Measurements from ENCODE around the gene CACNA1C. TPM values are rescaled to one million over a fixed set of nuclear protein-coding genes. Genes with fewer than 3 reads are reported as not detected.
"Not testable (repeated sequence)": the region's sequence is repeated elsewhere in the genome, so short reads cannot be mapped to it uniquely, and the experiment has no call there.

CACNA1C gene
- total and polyA plus RNA-seq, 4 donors: 4.3 to 114 (median 46.3) TPM

GRCh38 chr12:2247596-2247995 lies 194.8 kb downstream of the CACNA1C start:
- intact Hi-C loops (cut with DNase I): no loop called here
- 68 to 76% methylated on average over 5 of the region's 5 CpGs for WGBS, 2 donors
- no peak for ATAC-seq (ENCODE audit: low FRiP score)

GRCh38 chr12:2248087-2248900 lies 195.5 kb downstream of the CACNA1C start:
- DNase-seq (no peak), ATAC-seq (ENCODE audit: low FRiP score) (no peak)
- Histone ChIP-seq H3K27me3 (ENCODE audit: control insufficient read depth in 1 of 2, insufficient read depth in 2 of 2, low read length in 1 of 2) (no peaks in the 10 kb centered on the region), H3K9me3 (ENCODE audit: control insufficient read depth, low read length) (no peaks in the 10 kb centered on the region), H3K4me3 (ENCODE audit: low read length in 2 of 2) (no peak overlapping the region), H3K36me3 (ENCODE audit: control insufficient read depth in 1 of 2, insufficient read depth in 2 of 2, low read length in 1 of 2) (no peaks in the 10 kb centered on the region), H3K4me1 (ENCODE audit: control insufficient read depth in 1 of 2, insufficient read depth in 2 of 2, low read length in 2 of 2) (no peaks in the 10 kb centered on the region), H3K27ac (ENCODE audit: low read depth in 1 of 2, low read length in 2 of 2) (no peak overlapping the region)
- intact Hi-C loops (cut with DNase I): no loop called here
- WGBS, 2 donors: 68 to 76% methylated on average over 17 of the region's 17 CpGs

More at GRCh38 chr12:2247596-2247995, 194.8 kb downstream of the CACNA1C start:
- H3K36me3 ChIP-seq (ENCODE audit: control insufficient read depth in 1 of 2, insufficient read depth in 2 of 2, low read length in 1 of 2): no peaks in the 10 kb centered on the region
- H3K27me3 ChIP-seq (ENCODE audit: control insufficient read depth in 1 of 2, insufficient read depth in 2 of 2, low read length in 1 of 2): no peaks in the 10 kb centered on the region
- no peaks in the 10 kb centered on the region for H3K4me1 ChIP-seq (ENCODE audit: control insufficient read depth in 1 of 2, insufficient read depth in 2 of 2, low read length in 2 of 2)
- no peak for DNase-seq
- H3K4me3 ChIP-seq (ENCODE audit: low read length in 2 of 2): no peak overlapping the region
- H3K9me3 ChIP-seq (ENCODE audit: control insufficient read depth, low read length): no peaks in the 10 kb centered on the region
- no peak overlapping the region for H3K27ac ChIP-seq (ENCODE audit: low read depth in 1 of 2, low read length in 2 of 2)

GRCh38 chr12:2248901-2249381 lies 196.2 kb downstream of the CACNA1C start:
- DNase-seq (no peak), ATAC-seq (ENCODE audit: low FRiP score) (no peak)
- H3K4me1 ChIP-seq (ENCODE audit: control insufficient read depth in 1 of 2, insufficient read depth in 2 of 2, low read length in 2 of 2): no peaks in the 10 kb centered on the region
- H3K27me3 ChIP-seq (ENCODE audit: control insufficient read depth in 1 of 2, insufficient read depth in 2 of 2, low read length in 1 of 2): no peaks in the 10 kb centered on the region
- no peak overlapping the region for H3K27ac ChIP-seq (ENCODE audit: low read depth in 1 of 2, low read length in 2 of 2)
- H3K9me3 ChIP-seq (ENCODE audit: control insufficient read depth, low read length): no peaks in the 10 kb centered on the region
- intact Hi-C loops (cut with DNase I): no loop called here
- 60 to 66% methylated on average over 8 of the region's 8 CpGs for WGBS, 2 donors
- no peak overlapping the region for H3K4me3 ChIP-seq (ENCODE audit: low read length in 2 of 2)
- H3K36me3 ChIP-seq (ENCODE audit: control insufficient read depth in 1 of 2, insufficient read depth in 2 of 2, low read length in 1 of 2): no peaks in the 10 kb centered on the region

- no peak for DNase-seq
- Histone ChIP-seq H3K9me3 (ENCODE audit: control insufficient read depth, low read length) (no peaks in the 10 kb centered on the region), H3K27me3 (ENCODE audit: control insufficient read depth in 1 of 2, insufficient read depth in 2 of 2, low read length in 1 of 2) (no peaks in the 10 kb centered on the region), H3K36me3 (ENCODE audit: control insufficient read depth in 1 of 2, insufficient read depth in 2 of 2, low read length in 1 of 2) (no peaks in the 10 kb centered on the region), H3K4me3 (ENCODE audit: low read length in 2 of 2) (no peak overlapping the region), H3K4me1 (ENCODE audit: control insufficient read depth in 1 of 2, insufficient read depth in 2 of 2, low read length in 2 of 2) (no peaks in the 10 kb centered on the region), H3K27ac (ENCODE audit: low read depth in 1 of 2, low read length in 2 of 2) (no peak overlapping the region)
- intact Hi-C loops (cut with DNase I): no loop called here
- ATAC-seq (ENCODE audit: low FRiP score): no peak
- WGBS, 2 donors: 62 to 81% methylated on average over 5 of the region's 5 CpGs
Observed at GRCh38 chr12:2250797-2251196, 198.0 kb downstream of the CACNA1C start.

- intact Hi-C loops (cut with DNase I): no loop called here
- Histone ChIP-seq H3K4me3 (ENCODE audit: low read length in 2 of 2) (no peak overlapping the region), H3K27ac (ENCODE audit: low read depth in 1 of 2, low read length in 2 of 2) (no peak overlapping the region), H3K9me3 (ENCODE audit: control insufficient read depth, low read length) (no peaks in the 10 kb centered on the region), H3K27me3 (ENCODE audit: control insufficient read depth in 1 of 2, insufficient read depth in 2 of 2, low read length in 1 of 2) (no peaks in the 10 kb centered on the region), H3K4me1 (ENCODE audit: control insufficient read depth in 1 of 2, insufficient read depth in 2 of 2, low read length in 2 of 2) (no peaks in the 10 kb centered on the region), H3K36me3 (ENCODE audit: control insufficient read depth in 1 of 2, insufficient read depth in 2 of 2, low read length in 1 of 2) (no peaks in the 10 kb centered on the region)
- 73 to 83% methylated on average over 8 of the region's 8 CpGs for WGBS, 2 donors
- DNase-seq (no peak), ATAC-seq (ENCODE audit: low FRiP score) (no peak)
Observed at GRCh38 chr12:2251526-2252209, 198.9 kb downstream of the CACNA1C start.

- 87 to 91% methylated on average over 2 of the region's 2 CpGs for WGBS, 2 donors
- no peaks in the 10 kb centered on the region for H3K36me3 ChIP-seq (ENCODE audit: control insufficient read depth in 1 of 2, insufficient read depth in 2 of 2, low read length in 1 of 2)
- no peaks in the 10 kb centered on the region for H3K27me3 ChIP-seq (ENCODE audit: control insufficient read depth in 1 of 2, insufficient read depth in 2 of 2, low read length in 1 of 2)
- H3K9me3 ChIP-seq (ENCODE audit: control insufficient read depth, low read length): no peaks in the 10 kb centered on the region
- H3K4me3 ChIP-seq (ENCODE audit: low read length in 2 of 2): no peak overlapping the region
- no peaks in the 10 kb centered on the region for H3K4me1 ChIP-seq (ENCODE audit: control insufficient read depth in 1 of 2, insufficient read depth in 2 of 2, low read length in 2 of 2)
- H3K27ac ChIP-seq (ENCODE audit: low read depth in 1 of 2, low read length in 2 of 2): no peak overlapping the region
- DNase-seq (no peak), ATAC-seq (ENCODE audit: low FRiP score) (no peak)
- intact Hi-C loops (cut with DNase I): no loop called here
Observed at GRCh38 chr12:2255311-2255710, 202.5 kb downstream of the CACNA1C start.

- H3K27me3 ChIP-seq (ENCODE audit: control insufficient read depth in 1 of 2, insufficient read depth in 2 of 2, low read length in 1 of 2); H3K9me3 ChIP-seq (ENCODE audit: control insufficient read depth, low read length); H3K4me3 ChIP-seq (ENCODE audit: low read length in 2 of 2); H3K27ac ChIP-seq (ENCODE audit: low read depth in 1 of 2, low read length in 2 of 2); intact Hi-C loops (cut with DNase I); ATAC-seq (ENCODE audit: low FRiP score); H3K4me1 ChIP-seq (ENCODE audit: control insufficient read depth in 1 of 2, insufficient read depth in 2 of 2, low read length in 2 of 2); H3K36me3 ChIP-seq (ENCODE audit: control insufficient read depth in 1 of 2, insufficient read depth in 2 of 2, low read length in 1 of 2); DNase-seq: not testable (repeated sequence)
- 89% methylated on average over 9 of the region's 9 CpGs for WGBS, 2 donors
Observed at GRCh38 chr12:2255731-2256130, 202.9 kb downstream of the CACNA1C start.

GRCh38 chr12:2256453-2256852 lies 203.7 kb downstream of the CACNA1C start:
- no peaks in the 10 kb centered on the region for H3K36me3 ChIP-seq (ENCODE audit: control insufficient read depth in 1 of 2, insufficient read depth in 2 of 2, low read length in 1 of 2)
- no peak overlapping the region for H3K27ac ChIP-seq (ENCODE audit: low read depth in 1 of 2, low read length in 2 of 2)
- intact Hi-C loops (cut with DNase I): no loop called here
- DNase-seq (no peak), ATAC-seq (ENCODE audit: low FRiP score) (no peak)
- H3K4me1 ChIP-seq (ENCODE audit: control insufficient read depth in 1 of 2, insufficient read depth in 2 of 2, low read length in 2 of 2): no peaks in the 10 kb centered on the region
- no peaks in the 10 kb centered on the region for H3K9me3 ChIP-seq (ENCODE audit: control insufficient read depth, low read length)
- H3K27me3 ChIP-seq (ENCODE audit: control insufficient read depth in 1 of 2, insufficient read depth in 2 of 2, low read length in 1 of 2): no peaks in the 10 kb centered on the region
- WGBS, 2 donors: 93 to 95% methylated on average over 6 of the region's 6 CpGs
- H3K4me3 ChIP-seq (ENCODE audit: low read length in 2 of 2): no peak overlapping the region

- Histone ChIP-seq H3K9me3 (ENCODE audit: control insufficient read depth, low read length) (no peaks in the 10 kb centered on the region), H3K4me1 (ENCODE audit: control insufficient read depth in 1 of 2, insufficient read depth in 2 of 2, low read length in 2 of 2) (no peaks in the 10 kb centered on the region), H3K4me3 (ENCODE audit: low read length in 2 of 2) (no peak overlapping the region), H3K27ac (ENCODE audit: low read depth in 1 of 2, low read length in 2 of 2) (no peak overlapping the region), H3K27me3 (ENCODE audit: control insufficient read depth in 1 of 2, insufficient read depth in 2 of 2, low read length in 1 of 2) (no peaks in the 10 kb centered on the region), H3K36me3 (ENCODE audit: control insufficient read depth in 1 of 2, insufficient read depth in 2 of 2, low read length in 1 of 2) (no peaks in the 10 kb centered on the region)
- 65 to 69% methylated on average over 7 of the region's 7 CpGs for WGBS, 2 donors
- no peak for DNase-seq
- intact Hi-C loops (cut with DNase I): no loop called here
- ATAC-seq (ENCODE audit: low FRiP score): no peak
Observed at GRCh38 chr12:2256915-2257314, 204.1 kb downstream of the CACNA1C start.
